ENCODE data around the gene LRRFIP1. TPM values are rescaled to one million over a fixed set of nuclear protein-coding genes. Genes with fewer than 3 reads are reported as not detected.

LRRFIP1 gene
- total RNA-seq, 4 donors from 2014 or later, result 98.5 to 147 (median 122) TPM

GRCh38 chr2:237639052-237639835, 11.9 kb downstream of the LRRFIP1 start:
- no peaks in the 10 kb centered on the region for H3K4me1 ChIP-seq
- no peaks in the 10 kb centered on the region for H3K36me3 ChIP-seq
- H3K4me3 ChIP-seq, result no peak overlapping the region
- TF ChIP-seq CTCF (IDR thresholded peaks at IDR 0.05) (no peak), EP300 (IDR thresholded peaks at IDR 0.05; ENCODE audit: low read depth) (no peak), POLR2A (IDR thresholded peaks at IDR 0.05) (no peak), POLR2AphosphoS5 (IDR thresholded peaks at IDR 0.05) (no peak)
- intact Hi-C loops (cut with DNase I; ENCODE audit: low total_unique reads), result no loop called here
- in situ Hi-C loops (cut with MboI; ENCODE audit: low pct_ligation_motif_present in 1 of 4, low pct_unique_long_range_greater_than_20kb in 1 of 4, low sequenced_read_pairs in 3 of 4), result no loop called here
- H3K9me3 ChIP-seq, result no peaks in the 10 kb centered on the region
- no peaks in the 10 kb centered on the region for H3K27me3 ChIP-seq
- no peak for DNase-seq
- H3K27ac ChIP-seq, result no peak overlapping the region
- WGBS, 2 donors (ENCODE audit: low coverage in 1 of 2), result 75 to 76% methylated on average over 3 to 11 of the region's 11 CpGs

- DNase-seq, result no peak
- WGBS, 2 donors (ENCODE audit: low coverage in 1 of 2), result 78 to 100% methylated on average over 1 to 6 of the region's 6 CpGs
These were observed 12.4 kb downstream of the LRRFIP1 start for GRCh38 chr2:237639836-237640220.

GRCh38 chr2:237640493-237640998, 13.2 kb downstream of the LRRFIP1 start:
- WGBS, 2 donors (ENCODE audit: low coverage in 1 of 2), result 80 to 90% methylated on average over 3 to 12 of the region's 12 CpGs
- H3K27ac ChIP-seq, result no peak overlapping the region
- in situ Hi-C loops (cut with MboI; ENCODE audit: low pct_ligation_motif_present in 1 of 4, low pct_unique_long_range_greater_than_20kb in 1 of 4, low sequenced_read_pairs in 3 of 4), result no loop called here

More at GRCh38 chr2:237639836-237640220, 12.4 kb downstream of the LRRFIP1 start:
- no peak overlapping the region for H3K4me3 ChIP-seq
- H3K27me3 ChIP-seq, result no peaks in the 10 kb centered on the region
- in situ Hi-C loops (cut with MboI; ENCODE audit: low pct_ligation_motif_present in 1 of 4, low pct_unique_long_range_greater_than_20kb in 1 of 4, low sequenced_read_pairs in 3 of 4), result no loop called here
- H3K36me3 ChIP-seq, result no peaks in the 10 kb centered on the region
- no peaks in the 10 kb centered on the region for H3K4me1 ChIP-seq
- no peaks in the 10 kb centered on the region for H3K9me3 ChIP-seq
- no peak for TF ChIP-seq POLR2AphosphoS5 (IDR thresholded peaks at IDR 0.05)
- TF ChIP-seq CTCF (IDR thresholded peaks at IDR 0.05), result no peak
- no peak for TF ChIP-seq EP300 (IDR thresholded peaks at IDR 0.05; ENCODE audit: low read depth)
- no peak for TF ChIP-seq POLR2A (IDR thresholded peaks at IDR 0.05)
- H3K27ac ChIP-seq, result no peak overlapping the region
- intact Hi-C loops (cut with DNase I; ENCODE audit: low total_unique reads), result no loop called here

More at GRCh38 chr2:237640493-237640998, 13.2 kb downstream of the LRRFIP1 start:
- intact Hi-C loops (cut with DNase I; ENCODE audit: low total_unique reads), result no loop called here
- H3K36me3 ChIP-seq, result no peaks in the 10 kb centered on the region
- H3K4me3 ChIP-seq, result no peak overlapping the region
- no peaks in the 10 kb centered on the region for H3K9me3 ChIP-seq
- no peaks in the 10 kb centered on the region for H3K4me1 ChIP-seq
- DNase-seq, result no peak
- H3K27me3 ChIP-seq, result no peaks in the 10 kb centered on the region
- TF ChIP-seq POLR2A (IDR thresholded peaks at IDR 0.05) (no peak), POLR2AphosphoS5 (IDR thresholded peaks at IDR 0.05) (no peak), EP300 (IDR thresholded peaks at IDR 0.05; ENCODE audit: low read depth) (no peak), CTCF (IDR thresholded peaks at IDR 0.05) (no peak)
